GM08714 (cell line): Measurements from ENCODE around the gene PIERCE2.
"Not testable (repeated sequence)": the region's sequence is repeated elsewhere in the genome, so short reads cannot be mapped to it uniquely, and the experiment has no call there.

Source experiments
- H3K4me3 ChIP-seq: fragments of 200-500 bp; sonication (Bioruptor generic); 2 replicates; pipeline ENCODE4 v1.5.1; 2014; ENCODE audit warnings: mild to moderate bottlenecking, low read length, inconsistent platforms
- ZNF274 ChIP-seq: IDR thresholded peaks from 2 replicates; pipeline ENCODE4 v1.6.1; 2012; ENCODE audit warnings: mild to moderate bottlenecking, low read depth, low read length

Gene PIERCE2

GRCh38 chr15:55408012-55408928, at the start of gene PIERCE2, which contains the start of gene CCPG1:
TSS of gene PIERCE2 (plus strand) at chr15:55408495. CDS start at chr15:55408769, 274 bp downstream.
TSS of gene CCPG1 (minus strand) at chr15:55408359. CDS start at chr15:55389424, 18,935 bp downstream.
- TF ChIP-seq ZNF274 = no peak
- H3K4me3 ChIP-seq = peak within 1 kb of the TSS; percentile 91

GRCh38 chr15:55360256-55360655, 48.0 kb upstream of the PIERCE2 start:
- no peak for TF ChIP-seq ZNF274
- no peak overlapping the region for H3K4me3 ChIP-seq

GRCh38 chr15:55361048-55361447, 47.2 kb upstream of the PIERCE2 start:
- no peak overlapping the region for H3K4me3 ChIP-seq
- no peak for TF ChIP-seq ZNF274

- H3K4me3 ChIP-seq = no peak overlapping the region
- no peak for TF ChIP-seq ZNF274
These were observed 45.7 kb upstream of the PIERCE2 start for GRCh38 chr15:55362641-55363040.

GRCh38 chr15:55366981-55367380, 41.3 kb upstream of the PIERCE2 start:
- no peak overlapping the region for H3K4me3 ChIP-seq
- no peak for TF ChIP-seq ZNF274

- no peak overlapping the region for H3K4me3 ChIP-seq
These were observed 35.4 kb upstream of the PIERCE2 start for GRCh38 chr15:55372701-55373440.

GRCh38 chr15:55379095-55379494, 29.2 kb upstream of the PIERCE2 start:
- TF ChIP-seq ZNF274 = no peak
- no peak overlapping the region for H3K4me3 ChIP-seq

More at GRCh38 chr15:55372701-55373440, 35.4 kb upstream of the PIERCE2 start:
- no peak for TF ChIP-seq ZNF274

GRCh38 chr15:55381595-55381994, 26.7 kb upstream of the PIERCE2 start:
- H3K4me3 ChIP-seq = no peak overlapping the region
- no peak for TF ChIP-seq ZNF274

GRCh38 chr15:55383687-55384086, 24.6 kb upstream of the PIERCE2 start:
- TF ChIP-seq ZNF274 = no peak
- H3K4me3 ChIP-seq = no peak overlapping the region

GRCh38 chr15:55387027-55387426, 21.3 kb upstream of the PIERCE2 start:
- H3K4me3 ChIP-seq = no peak overlapping the region
- TF ChIP-seq ZNF274 = no peak

- H3K4me3 ChIP-seq = no peak overlapping the region
These were observed 19.1 kb upstream of the PIERCE2 start for GRCh38 chr15:55389264-55389607.

GRCh38 chr15:55394694-55395093, 13.6 kb upstream of the PIERCE2 start:
- no peak for TF ChIP-seq ZNF274
- no peak overlapping the region for H3K4me3 ChIP-seq

More at GRCh38 chr15:55389264-55389607, 19.1 kb upstream of the PIERCE2 start:
- TF ChIP-seq ZNF274 = no peak

- no peak for TF ChIP-seq ZNF274
These were observed 10.1 kb upstream of the PIERCE2 start for GRCh38 chr15:55398243-55398642.

GRCh38 chr15:55400050-55400449, 8.2 kb upstream of the PIERCE2 start:
- H3K4me3 ChIP-seq = not testable (repeated sequence)

More at GRCh38 chr15:55398243-55398642, 10.1 kb upstream of the PIERCE2 start:
- H3K4me3 ChIP-seq = no peak overlapping the region

GRCh38 chr15:55401786-55402246, 6.5 kb upstream of the PIERCE2 start:
- H3K4me3 ChIP-seq = no peak overlapping the region
- no peak for TF ChIP-seq ZNF274
